ENCODE data around the gene SMIM21. TPM values are rescaled to one million over a fixed set of nuclear protein-coding genes. Genes with fewer than 3 reads are reported as not detected.

Gene SMIM21
- total RNA-seq, 1 donor from 2014 or later: not detected

- no peaks in the 10 kb centered on the region for H3K27me3 Mint-ChIP-seq (ENCODE audit: low read depth)
- no peak overlapping the region for H3K4me3 Mint-ChIP-seq (ENCODE audit: unreplicated experiment)
- H3K9me3 Mint-ChIP-seq (ENCODE audit: low read depth): peaks cover 15% of the 10 kb centered on the region
- H3K4me1 Mint-ChIP-seq (ENCODE audit: low read depth): peaks cover 7% of the 10 kb centered on the region
- H3K36me3 Mint-ChIP-seq (ENCODE audit: low read depth): no peaks in the 10 kb centered on the region
- TF ChIP-seq CTCF (IDR thresholded peaks at IDR 0.05): no peak
- no peak overlapping the region for H3K27ac Mint-ChIP-seq (ENCODE audit: unreplicated experiment)
- no peak for DNase-seq (ENCODE audit: low spot score)
Observed at GRCh38 chr18:75462178-75462832, 34.8 kb upstream of the SMIM21 start.

GRCh38 chr18:75456199-75456631 is 28.7 kb upstream of the SMIM21 start:
- Mint-ChIP-seq H3K36me3 (ENCODE audit: low read depth) (no peaks in the 10 kb centered on the region), H3K4me1 (ENCODE audit: low read depth) (peaks cover 12% of the 10 kb centered on the region), H3K4me3 (ENCODE audit: unreplicated experiment) (peak overlapping the region; percentile 64), H3K27me3 (ENCODE audit: low read depth) (no peaks in the 10 kb centered on the region), H3K9me3 (ENCODE audit: low read depth) (peaks cover 15% of the 10 kb centered on the region), H3K27ac (ENCODE audit: unreplicated experiment) (no peak overlapping the region)
- no peak for DNase-seq (ENCODE audit: low spot score)
- no peak for TF ChIP-seq CTCF (IDR thresholded peaks at IDR 0.05)

DNA sequence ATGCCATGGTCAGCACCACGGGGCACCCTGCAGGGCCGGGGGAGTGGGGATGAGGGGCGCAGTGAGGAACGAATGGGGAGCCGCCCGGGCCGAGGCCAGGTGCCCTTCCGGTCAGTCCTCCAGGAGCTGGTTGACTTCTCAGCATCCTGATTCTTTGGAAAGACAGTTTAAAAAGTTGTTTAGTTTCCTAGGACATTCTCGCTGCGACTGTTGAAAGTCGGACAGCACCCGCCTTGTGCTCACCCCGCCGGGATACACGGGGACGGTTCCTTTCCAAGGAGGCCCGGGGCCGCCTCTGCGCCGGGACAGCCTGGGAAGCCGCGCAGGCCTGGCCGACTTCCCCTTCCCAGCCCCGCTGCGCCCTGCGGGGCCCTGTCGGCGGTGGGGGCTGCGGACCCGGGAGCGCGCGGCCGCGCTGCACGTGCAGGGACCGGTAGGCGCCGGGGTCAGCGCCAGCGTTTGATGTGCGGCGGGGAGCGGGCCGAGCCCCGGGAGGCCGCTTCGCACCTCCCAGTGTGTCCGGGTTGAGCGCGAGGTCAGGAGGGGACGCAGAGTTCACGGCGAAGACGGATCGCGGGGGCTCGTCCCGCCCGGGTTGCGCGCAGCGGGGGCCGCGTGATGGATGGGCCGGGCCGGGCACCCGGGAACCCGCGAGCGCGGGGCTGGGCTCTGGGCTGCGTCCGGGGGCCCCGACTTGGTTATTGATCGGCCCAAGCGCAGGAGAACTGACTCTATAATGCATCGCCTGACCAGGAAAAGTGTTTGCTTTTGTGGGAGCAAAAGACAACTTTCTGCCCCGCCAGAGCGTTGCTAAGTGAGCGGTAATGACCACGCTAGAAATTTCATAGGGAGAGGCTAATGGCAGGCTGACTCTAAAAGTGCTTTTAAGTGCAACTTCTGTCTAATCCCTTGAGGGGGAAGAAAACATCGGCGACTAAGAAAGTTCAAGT is 28.0 kb upstream of the SMIM21 start:
- Mint-ChIP-seq H3K36me3 (ENCODE audit: low read depth) (no peaks in the 10 kb centered on the region), H3K4me3 (ENCODE audit: unreplicated experiment) (peak overlapping the region; percentile 64), H3K4me1 (ENCODE audit: low read depth) (peaks cover 12% of the 10 kb centered on the region), H3K27me3 (ENCODE audit: low read depth) (no peaks in the 10 kb centered on the region), H3K9me3 (ENCODE audit: low read depth) (peaks cover 15% of the 10 kb centered on the region), H3K27ac (ENCODE audit: unreplicated experiment) (no peak overlapping the region)
- no peak for TF ChIP-seq CTCF (IDR thresholded peaks at IDR 0.05)
- DNase-seq (ENCODE audit: low spot score): no peak

- peaks cover 12% of the 10 kb centered on the region for H3K4me1 Mint-ChIP-seq (ENCODE audit: low read depth)
- H3K27ac Mint-ChIP-seq (ENCODE audit: unreplicated experiment): no peak overlapping the region
- no peak for DNase-seq (ENCODE audit: low spot score)
- H3K9me3 Mint-ChIP-seq (ENCODE audit: low read depth): peaks cover 15% of the 10 kb centered on the region
- no peak for TF ChIP-seq CTCF (IDR thresholded peaks at IDR 0.05)
- H3K36me3 Mint-ChIP-seq (ENCODE audit: low read depth): no peaks in the 10 kb centered on the region
- no peak overlapping the region for H3K4me3 Mint-ChIP-seq (ENCODE audit: unreplicated experiment)
- H3K27me3 Mint-ChIP-seq (ENCODE audit: low read depth): no peaks in the 10 kb centered on the region
Observed at GRCh38 chr18:75454022-75454795, 26.7 kb upstream of the SMIM21 start.

DNA sequence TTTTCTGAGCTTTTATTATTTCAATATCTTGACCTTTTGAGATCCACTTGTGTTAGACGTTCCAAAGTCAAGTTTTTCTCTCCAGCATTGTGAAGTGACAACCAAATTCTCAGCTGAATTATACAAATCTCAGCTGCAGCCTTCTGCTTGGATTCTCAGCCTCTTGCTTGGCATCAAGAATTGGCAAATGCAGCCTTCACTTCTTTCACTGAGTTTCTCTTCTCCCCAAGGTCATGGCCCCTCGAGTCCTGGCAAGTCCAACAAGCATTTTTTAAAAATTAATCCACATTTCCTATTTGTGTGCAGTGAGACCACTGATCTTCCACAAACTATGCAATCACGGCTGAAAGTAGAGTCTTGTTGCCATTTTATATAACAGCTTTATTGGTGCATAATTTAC is 23.4 kb upstream of the SMIM21 start:
- no peak overlapping the region for H3K27ac Mint-ChIP-seq (ENCODE audit: unreplicated experiment)
- TF ChIP-seq CTCF (IDR thresholded peaks at IDR 0.05): no peak
- DNase-seq (ENCODE audit: low spot score): no peak
- H3K4me3 Mint-ChIP-seq (ENCODE audit: unreplicated experiment): no peak overlapping the region
- H3K36me3 Mint-ChIP-seq (ENCODE audit: low read depth): no peaks in the 10 kb centered on the region
- H3K9me3 Mint-ChIP-seq (ENCODE audit: low read depth): peaks cover 13% of the 10 kb centered on the region
- H3K27me3 Mint-ChIP-seq (ENCODE audit: low read depth): no peaks in the 10 kb centered on the region
- H3K4me1 Mint-ChIP-seq (ENCODE audit: low read depth): peaks cover 5% of the 10 kb centered on the region
